Activated CD4-positive, alpha-beta T cell treated with anti-CD3 and anti-CD28 coated beads, Interleukin-2, Interleukin-6, amounts not matched to agents 100 ng/mL and 50 ng/mL, durations not matched to agents 16 hours and 8 hours (primary cell): ENCODE data around the gene LMBRD1.

Source experiments
- DNase-seq: peaks from one replicate; pipeline ENCODE4 v3.0.0-alpha.2; 2020

The LMBRD1 gene

DNA sequence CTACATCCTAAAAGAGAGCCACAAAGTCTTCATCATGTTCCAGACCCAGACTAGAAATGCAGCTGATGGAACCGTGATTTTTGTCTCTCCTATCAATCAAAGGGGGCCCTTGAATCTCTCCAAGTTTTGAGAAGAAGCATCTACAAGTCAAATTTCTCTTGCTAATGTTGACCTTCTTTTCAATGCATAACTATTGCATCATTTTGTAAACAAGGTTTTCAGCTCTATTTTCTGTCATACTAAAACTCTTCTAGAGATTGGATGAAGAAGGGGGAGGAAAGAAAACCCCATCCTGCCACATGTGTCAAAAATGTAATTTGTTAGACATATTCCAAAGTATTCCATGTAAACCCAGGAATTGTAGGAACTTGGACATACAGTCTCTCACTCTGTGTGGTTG lies 169.2 kb downstream of the LMBRD1 start:
- no peak for DNase-seq

DNA sequence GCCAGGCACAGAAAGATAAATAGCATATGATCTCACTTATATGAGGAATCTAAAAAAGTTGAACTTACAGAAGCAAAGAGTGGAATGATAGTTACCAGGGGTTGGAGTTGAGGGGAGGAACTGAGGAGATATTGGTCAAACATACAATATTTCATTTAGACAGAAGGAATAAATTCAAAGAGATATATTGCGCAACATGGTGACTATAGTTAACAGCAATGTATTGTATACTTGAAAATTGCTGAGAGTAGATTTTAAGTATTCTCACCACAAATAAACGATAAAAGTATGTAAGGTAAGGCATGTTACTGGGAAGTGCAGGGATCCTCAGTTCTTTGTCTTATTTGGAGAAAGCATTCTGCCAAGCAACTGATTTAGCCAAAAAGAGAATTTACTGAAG lies 171.9 kb downstream of the LMBRD1 start:
- no peak for DNase-seq
